PC-9 (cell line): ENCODE measurements around the gene ERBB4. TPM values are rescaled to one million over a fixed set of nuclear protein-coding genes. Genes with fewer than 3 reads are reported as not detected.

Experiments used
- BruUV-seq: library from RNA; stranded (reverse); fragments of 400-500 nt; replicated peaks from 2 replicates; lab custom pipeline; 2021; lab: Mats Ljungman, UMichigan
- CTCF ChIA-PET: fragments of 300-600 bp; sonication (Branson Sonifier 250); formaldehyde crosslinking; loops from one replicate; lab custom pipeline; 2022; ENCODE audit warnings: antibody characterized with exemption; lab: Charles Lee
- POLR2A ChIA-PET: fragments of 300-600 bp; sonication (Branson Sonifier 250); formaldehyde crosslinking; loops from one replicate; lab custom pipeline; 2022; ENCODE audit warnings: antibody characterized with exemption; ENCODE audit not compliant: unreplicated experiment; lab: Charles Lee
- DNase-seq, 2 experiments: peaks; one replicate each; pipeline versions ENCODE4 v3.0.0 to v3.0.0-alpha.2; 2015 to 2022; ENCODE audit warnings: mixed read lengths in 1 of 2
- H2AFZ ChIP-seq: fragments of 200-600 bp; sonication (generic); 2 replicates; pipeline ENCODE4 v1.8.1; 2017; ENCODE audit warnings: antibody characterized with exemption
- H3F3A ChIP-seq: fragments of 200-600 bp; sonication (generic); 2 replicates; pipeline ENCODE4 v1.8.1; 2017; ENCODE audit warnings: antibody characterized with exemption, mild to moderate bottlenecking, low read depth; ENCODE audit not compliant: insufficient read depth
- H3K27ac ChIP-seq: fragments of 200-600 bp; sonication (generic); 2 replicates; pipeline ENCODE4 v1.6.1; 2016; ENCODE audit warnings: mixed run types
- H3K27me3 ChIP-seq: fragments of 200-600 bp; sonication (generic); 2 replicates; pipeline ENCODE4 v1.6.1; 2016; ENCODE audit warnings: low read depth, mixed run types; ENCODE audit not compliant: insufficient read depth
- H3K36me3 ChIP-seq: fragments of 200-600 bp; sonication (generic); 2 replicates; pipeline ENCODE4 v1.6.1; 2016; ENCODE audit warnings: low read depth, mixed run types
- H3K4me1 ChIP-seq: fragments of 200-600 bp; sonication (generic); replicated peaks from 2 replicates; pipeline ENCODE4 v1.6.1; 2016; ENCODE audit warnings: mixed run types; ENCODE audit not compliant: insufficient read depth
- H3K4me2 ChIP-seq: fragments of 200-600 bp; sonication (generic); 2 replicates; pipeline ENCODE4 v1.6.1; 2017; ENCODE audit warnings: mixed run types
- H3K4me3 ChIP-seq: fragments of 200-600 bp; sonication (generic); 2 replicates; pipeline ENCODE4 v1.6.1; 2016; ENCODE audit warnings: mixed run types
- H3K79me2 ChIP-seq: fragments of 200-600 bp; sonication (generic); 2 replicates; pipeline ENCODE4 v1.6.1; 2017; ENCODE audit warnings: low read depth, mixed run types
- H3K9me2 ChIP-seq: fragments of 200-600 bp; sonication (generic); 2 replicates; pipeline ENCODE4 v1.8.1; 2017; ENCODE audit warnings: mild to moderate bottlenecking; ENCODE audit not compliant: insufficient read depth
- H3K9me3 ChIP-seq: fragments of 200-600 bp; sonication (generic); 2 replicates; pipeline ENCODE4 v1.8.1; 2016; ENCODE audit warnings: low read depth; ENCODE audit not compliant: insufficient read depth
- H4K20me1 ChIP-seq: fragments of 200-600 bp; sonication (generic); 2 replicates; pipeline ENCODE4 v1.8.1; 2017; ENCODE audit not compliant: insufficient read depth
- CTCF ChIP-seq: fragments of 200-600 bp; sonication (generic); conservative IDR thresholded peaks from 2 replicates; pipeline ENCODE4 v1.6.1; 2017; ENCODE audit warnings: mixed run types, antibody characterized with exemption, mild to moderate bottlenecking, moderate library complexity
- EZH2 ChIP-seq: fragments of 200-600 bp; sonication (generic); IDR thresholded peaks from 2 replicates; pipeline ENCODE4 v1.8.0; 2017; ENCODE audit warnings: antibody characterized with exemption, low read depth
- intact Hi-C: fragments of 100-400 bp; cut with micrococcal nuclease; formaldehyde crosslinking; loops from one replicate; pipeline ENCODE4 v1.10.0; 2022; ENCODE audit not compliant: unreplicated experiment
- total RNA-seq: library from RNA; stranded (reverse); gene quantifications from 2 replicates; pipeline ENCODE4 v1.2.3, GENCODE V29; 2021

Gene ERBB4
- total RNA-seq, 1 experiment from 2014 or later = not detected

GRCh38 chr2:211798868-211799267 lies 739.7 kb downstream of the ERBB4 start:
- Histone ChIP-seq H4K20me1 (no peaks in the 10 kb centered on the region), H3F3A (no peaks in the 10 kb centered on the region), H3K27me3 (no peaks in the 10 kb centered on the region), H3K4me3 (no peak overlapping the region), H3K9me3 (no peaks in the 10 kb centered on the region), H3K27ac (no peak overlapping the region), H3K4me1 (no peaks in the 10 kb centered on the region), H3K36me3 (no peaks in the 10 kb centered on the region), H2AFZ (no peak overlapping the region), H3K9me2 (no peaks in the 10 kb centered on the region), H3K4me2 (no peak overlapping the region), H3K79me2 (no peaks in the 10 kb centered on the region)
- ChIA-PET POLR2A (no interaction called here), CTCF (no interaction called here)
- TF ChIP-seq EZH2 = no peak
- TF ChIP-seq CTCF = no peak
- no peak for DNase-seq
- BruUV-seq = no TSS peak
- intact Hi-C loops = no loop called here

- Histone ChIP-seq H3K9me3 (no peaks in the 10 kb centered on the region), H3K27me3 (no peaks in the 10 kb centered on the region), H3F3A (no peaks in the 10 kb centered on the region), H3K4me2 (no peak overlapping the region), H3K36me3 (no peaks in the 10 kb centered on the region), H3K27ac (no peak overlapping the region), H3K4me1 (no peaks in the 10 kb centered on the region), H3K9me2 (no peaks in the 10 kb centered on the region), H2AFZ (no peak overlapping the region), H3K4me3 (no peak overlapping the region), H4K20me1 (no peaks in the 10 kb centered on the region), H3K79me2 (no peaks in the 10 kb centered on the region)
- BruUV-seq = no TSS peak
- no peak for DNase-seq
- ChIA-PET POLR2A (no interaction called here), CTCF (no interaction called here)
- intact Hi-C loops = no loop called here
- TF ChIP-seq EZH2 (no peak), CTCF (no peak)
Measured at GRCh38 chr2:211793690-211794089, 744.9 kb downstream of the ERBB4 start.

- Histone ChIP-seq H3K4me2 (no peak overlapping the region), H2AFZ (no peak overlapping the region), H3K27me3 (no peaks in the 10 kb centered on the region), H3K4me3 (no peak overlapping the region), H3K79me2 (no peaks in the 10 kb centered on the region), H3K27ac (no peak overlapping the region), H3K4me1 (no peaks in the 10 kb centered on the region), H3F3A (no peaks in the 10 kb centered on the region), H3K36me3 (no peaks in the 10 kb centered on the region), H4K20me1 (no peaks in the 10 kb centered on the region), H3K9me2 (no peaks in the 10 kb centered on the region), H3K9me3 (no peaks in the 10 kb centered on the region)
- DNase-seq = no peak
- intact Hi-C loops = no loop called here
- ChIA-PET CTCF (no interaction called here), POLR2A (no interaction called here)
- TF ChIP-seq EZH2 = no peak
- no peak for TF ChIP-seq CTCF
- BruUV-seq = no TSS peak
Measured at GRCh38 chr2:211789982-211790381, 748.6 kb downstream of the ERBB4 start.
